ENCODE results near the gene RBM44.
A peak's percentile ranks its signal among the peaks of the same experiment; 100 is the strongest.
"Not testable (repeated sequence)": the region's sequence is repeated elsewhere in the genome, so short reads cannot be mapped to it uniquely, and the experiment has no call there.

RBM44 gene

GRCh38 chr2:237801466-237801865, 2.9 kb downstream of the RBM44 start:
- Mint-ChIP-seq H3K9me3 (no peaks in the 10 kb centered on the region), H3K27ac (no peak overlapping the region), H3K27me3 (ENCODE audit: low read depth) (peaks cover 3% of the 10 kb centered on the region), H3K36me3 (ENCODE audit: low read depth) (no peaks in the 10 kb centered on the region), H3K4me1 (ENCODE audit: low read depth) (no peaks in the 10 kb centered on the region), H3K4me3 (no peak overlapping the region)
- DNase-seq (ENCODE audit: low spot score): no peak

DNA sequence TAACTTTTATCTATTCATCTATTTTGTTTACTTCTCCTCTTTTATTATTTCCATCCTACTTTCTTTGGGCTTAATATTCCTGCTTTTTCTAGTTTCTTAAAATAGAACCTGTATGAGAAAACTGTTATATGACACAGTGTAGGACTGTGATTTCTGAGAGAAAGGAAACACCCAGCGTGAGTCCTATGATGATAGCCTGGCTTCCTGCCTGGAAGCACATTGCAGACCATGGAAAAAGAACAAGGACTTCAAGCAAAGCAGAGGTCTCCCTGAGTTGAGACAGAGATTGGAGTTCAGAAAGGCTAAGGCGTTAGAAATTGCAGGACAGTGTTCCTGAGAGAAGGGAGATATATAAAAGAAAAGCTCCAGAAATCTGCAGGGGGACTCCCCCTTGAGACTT, 7.8 kb downstream of the RBM44 start:
- peaks cover 28% of the 10 kb centered on the region for H3K27me3 Mint-ChIP-seq (ENCODE audit: low read depth)
- H3K4me3 Mint-ChIP-seq: no peak overlapping the region
- no peaks in the 10 kb centered on the region for H3K9me3 Mint-ChIP-seq
- H3K27ac Mint-ChIP-seq: no peak overlapping the region
- no peaks in the 10 kb centered on the region for H3K36me3 Mint-ChIP-seq (ENCODE audit: low read depth)
- no peaks in the 10 kb centered on the region for H3K4me1 Mint-ChIP-seq (ENCODE audit: low read depth)
- no peak for DNase-seq (ENCODE audit: low spot score)

DNA sequence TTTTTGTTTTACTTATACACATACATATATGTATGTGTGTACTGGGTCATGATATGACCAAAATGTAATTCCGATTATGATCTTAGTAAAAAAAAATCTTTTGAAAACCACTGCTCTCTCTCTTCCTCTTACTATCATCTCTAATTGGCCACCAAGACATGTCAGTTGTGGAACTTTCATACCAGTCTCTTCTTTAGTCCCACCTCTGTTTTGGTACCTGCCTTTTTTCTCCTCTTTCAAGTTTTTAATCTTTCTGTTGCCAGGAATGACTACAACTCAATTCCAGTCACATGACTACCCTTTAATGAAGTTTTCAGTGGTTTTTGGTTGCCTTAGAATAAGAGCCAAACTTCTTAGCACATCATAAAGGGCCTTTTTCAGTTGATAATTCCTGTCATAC, 17.1 kb downstream of the RBM44 start:
- Mint-ChIP-seq H3K36me3 (ENCODE audit: low read depth) (no peaks in the 10 kb centered on the region), H3K27ac (no peak overlapping the region), H3K4me1 (ENCODE audit: low read depth) (peaks cover 20% of the 10 kb centered on the region), H3K9me3 (no peaks in the 10 kb centered on the region), H3K27me3 (ENCODE audit: low read depth) (peaks cover 13% of the 10 kb centered on the region), H3K4me3 (no peak overlapping the region)
- no peak for DNase-seq (ENCODE audit: low spot score)

DNA sequence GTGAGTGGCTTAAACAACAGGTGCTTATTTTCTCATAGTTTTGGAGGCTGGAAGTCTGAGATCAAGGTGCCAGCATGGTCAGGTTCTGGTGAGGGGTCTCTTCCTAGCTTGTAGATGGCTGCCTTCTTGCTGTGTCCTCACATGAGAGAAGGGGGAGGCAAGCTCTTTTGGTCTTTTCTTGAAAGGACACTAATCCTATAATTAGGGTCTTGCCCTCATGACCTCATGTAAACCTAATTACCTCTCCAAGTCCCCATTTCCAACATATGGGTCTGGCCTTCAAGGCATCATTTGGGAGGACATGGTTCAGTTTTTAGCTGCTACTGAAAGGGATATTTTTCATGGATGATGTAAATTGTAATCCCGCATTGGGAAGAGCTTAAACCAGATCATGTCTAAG, 18.0 kb downstream of the RBM44 start:
- peaks cover 20% of the 10 kb centered on the region for H3K4me1 Mint-ChIP-seq (ENCODE audit: low read depth)
- peaks cover 9% of the 10 kb centered on the region for H3K27me3 Mint-ChIP-seq (ENCODE audit: low read depth)

GRCh38 chr2:237818066-237818473, 19.5 kb downstream of the RBM44 start:
- H3K4me3 Mint-ChIP-seq: peak overlapping the region; percentile 5
- H3K36me3 Mint-ChIP-seq (ENCODE audit: low read depth): no peaks in the 10 kb centered on the region
- peaks cover 5% of the 10 kb centered on the region for H3K27me3 Mint-ChIP-seq (ENCODE audit: low read depth)
- H3K27ac Mint-ChIP-seq: peak overlapping the region; percentile 28
- H3K4me1 Mint-ChIP-seq (ENCODE audit: low read depth): peaks cover 20% of the 10 kb centered on the region
- DNase-seq (ENCODE audit: low spot score): no peak
- H3K9me3 Mint-ChIP-seq: no peaks in the 10 kb centered on the region

More for the DNA sequence above, 18.0 kb downstream of the RBM44 start:
- Mint-ChIP-seq H3K36me3 (ENCODE audit: low read depth) (no peaks in the 10 kb centered on the region), H3K4me3 (no peak overlapping the region), H3K27ac (no peak overlapping the region), H3K9me3 (no peaks in the 10 kb centered on the region)
- DNase-seq (ENCODE audit: low spot score): no peak

DNA sequence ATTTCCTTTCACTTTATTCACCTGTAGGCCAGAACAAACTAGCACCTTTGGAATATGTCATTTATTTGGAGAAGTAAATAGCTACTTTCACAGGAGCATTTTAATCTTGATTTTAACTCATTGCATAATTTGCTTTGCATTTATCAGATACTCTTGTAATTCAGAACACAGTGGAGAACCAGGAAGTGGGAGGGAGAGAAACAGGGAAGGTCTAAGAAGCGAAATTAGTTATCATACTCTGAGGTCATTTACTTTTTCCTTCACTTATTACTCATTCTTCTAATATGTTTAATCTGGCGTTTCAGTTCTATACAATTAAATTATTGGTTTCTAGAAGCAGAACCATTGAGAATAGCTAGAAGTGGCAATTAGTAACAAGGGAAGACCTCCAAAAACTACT, 20.7 kb downstream of the RBM44 start:
- Mint-ChIP-seq H3K27ac (no peak overlapping the region), H3K27me3 (ENCODE audit: low read depth) (peaks cover 4% of the 10 kb centered on the region), H3K9me3 (no peaks in the 10 kb centered on the region), H3K4me1 (ENCODE audit: low read depth) (peaks cover 20% of the 10 kb centered on the region), H3K4me3 (no peak overlapping the region), H3K36me3 (ENCODE audit: low read depth) (no peaks in the 10 kb centered on the region)
- no peak for DNase-seq (ENCODE audit: low spot score)

DNA sequence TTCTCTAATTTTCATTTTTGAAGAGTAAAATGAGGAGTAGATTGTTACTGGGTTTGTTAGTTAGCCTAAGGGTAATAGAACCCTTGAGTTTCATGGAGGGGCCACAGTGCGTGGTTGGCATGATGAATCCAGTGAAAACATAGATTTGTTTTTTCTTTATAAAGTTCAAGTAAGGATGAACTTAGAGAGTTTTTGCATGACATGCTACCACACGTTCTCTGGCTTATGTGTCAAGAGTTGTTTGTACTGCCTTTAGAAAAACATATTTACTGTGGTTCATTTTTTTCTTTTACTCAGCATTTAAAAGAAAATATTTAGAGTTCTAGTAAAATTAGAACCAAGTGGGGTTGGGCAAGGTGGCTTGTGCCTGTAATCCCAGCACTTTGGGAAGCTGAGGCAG, 21.8 kb downstream of the RBM44 start:
- Mint-ChIP-seq H3K9me3 (no peaks in the 10 kb centered on the region), H3K36me3 (ENCODE audit: low read depth) (no peaks in the 10 kb centered on the region)

DNA sequence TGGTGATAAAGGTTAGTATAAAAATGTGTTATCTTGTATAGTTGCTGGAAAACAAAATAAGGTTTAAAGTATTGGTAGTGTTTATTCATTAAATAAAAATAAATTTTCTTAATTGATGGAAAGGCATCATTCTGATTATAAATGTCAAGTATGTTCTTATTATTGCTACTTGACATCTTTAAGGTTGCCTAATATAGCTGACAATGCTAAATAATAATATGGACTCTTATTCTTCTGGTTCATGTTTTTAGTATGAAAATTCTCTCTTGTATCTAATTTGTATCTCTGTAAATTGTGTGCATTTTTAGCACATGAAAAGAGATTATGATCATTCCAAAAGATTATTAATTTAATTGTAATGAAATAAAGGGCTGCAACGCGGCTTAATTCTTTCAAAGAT, 25.0 kb downstream of the RBM44 start:
- Mint-ChIP-seq H3K9me3 (no peaks in the 10 kb centered on the region), H3K36me3 (ENCODE audit: low read depth) (no peaks in the 10 kb centered on the region), H3K27ac (no peak overlapping the region), H3K4me3 (no peak overlapping the region), H3K4me1 (ENCODE audit: low read depth) (peaks cover 3% of the 10 kb centered on the region), H3K27me3 (ENCODE audit: low read depth) (peaks cover 8% of the 10 kb centered on the region)
- DNase-seq (ENCODE audit: low spot score): no peak

More for the DNA sequence above, 21.8 kb downstream of the RBM44 start:
- peaks cover 18% of the 10 kb centered on the region for H3K4me1 Mint-ChIP-seq (ENCODE audit: low read depth)
- H3K4me3 Mint-ChIP-seq: no peak overlapping the region
- H3K27ac Mint-ChIP-seq: no peak overlapping the region
- no peak for DNase-seq (ENCODE audit: low spot score)
- peaks cover 5% of the 10 kb centered on the region for H3K27me3 Mint-ChIP-seq (ENCODE audit: low read depth)

- Mint-ChIP-seq H3K27ac (no peak overlapping the region), H3K27me3 (ENCODE audit: low read depth) (peaks cover 8% of the 10 kb centered on the region), H3K36me3 (ENCODE audit: low read depth) (no peaks in the 10 kb centered on the region), H3K4me1 (ENCODE audit: low read depth) (peaks cover 2% of the 10 kb centered on the region), H3K4me3 (no peak overlapping the region), H3K9me3 (no peaks in the 10 kb centered on the region)
- DNase-seq (ENCODE audit: low spot score): no peak
Measured at GRCh38 chr2:237824085-237824484, 25.5 kb downstream of the RBM44 start.

GRCh38 chr2:237827421-237827987, 28.9 kb downstream of the RBM44 start:
- no peak for DNase-seq (ENCODE audit: low spot score)
- Mint-ChIP-seq H3K9me3 (no peaks in the 10 kb centered on the region), H3K4me1 (ENCODE audit: low read depth) (peaks cover 4% of the 10 kb centered on the region), H3K4me3 (no peak overlapping the region), H3K27me3 (ENCODE audit: low read depth) (peaks cover 13% of the 10 kb centered on the region), H3K27ac (no peak overlapping the region), H3K36me3 (ENCODE audit: low read depth) (no peaks in the 10 kb centered on the region)

DNA sequence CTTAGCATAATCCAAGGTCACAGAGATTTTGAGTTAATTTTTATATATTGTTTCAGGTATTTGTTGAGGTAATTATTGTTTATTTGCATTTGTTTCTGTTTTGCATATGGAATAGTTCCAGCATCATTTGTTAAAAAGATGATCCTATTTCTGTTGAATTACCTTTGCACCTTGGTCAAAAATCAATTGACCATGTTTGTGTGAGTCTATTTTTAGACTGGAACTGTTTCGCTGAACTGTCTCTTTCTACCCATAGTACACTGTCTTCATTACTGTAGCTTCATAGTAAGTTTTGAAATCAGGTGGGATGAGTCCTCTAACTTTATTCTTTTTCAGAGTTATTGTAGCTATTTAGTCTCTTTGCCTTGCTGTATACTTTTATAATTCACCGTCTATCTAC, 31.9 kb downstream of the RBM44 start:
- Mint-ChIP-seq H3K9me3 (no peaks in the 10 kb centered on the region), H3K36me3 (ENCODE audit: low read depth) (no peaks in the 10 kb centered on the region), H3K4me1 (ENCODE audit: low read depth) (peaks cover 4% of the 10 kb centered on the region), H3K4me3 (no peak overlapping the region), H3K27ac (no peak overlapping the region), H3K27me3 (ENCODE audit: low read depth) (peaks cover 11% of the 10 kb centered on the region)
- no peak for DNase-seq (ENCODE audit: low spot score)

- peaks cover 4% of the 10 kb centered on the region for H3K4me1 Mint-ChIP-seq (ENCODE audit: low read depth)
- H3K27me3 Mint-ChIP-seq (ENCODE audit: low read depth): peaks cover 10% of the 10 kb centered on the region
- H3K27ac Mint-ChIP-seq: no peak overlapping the region
- H3K36me3 Mint-ChIP-seq (ENCODE audit: low read depth): no peaks in the 10 kb centered on the region
- H3K9me3 Mint-ChIP-seq: no peaks in the 10 kb centered on the region
- DNase-seq (ENCODE audit: low spot score): no peak
- no peak overlapping the region for H3K4me3 Mint-ChIP-seq
Measured at GRCh38 chr2:237833546-237833945, 35.0 kb downstream of the RBM44 start.

DNA sequence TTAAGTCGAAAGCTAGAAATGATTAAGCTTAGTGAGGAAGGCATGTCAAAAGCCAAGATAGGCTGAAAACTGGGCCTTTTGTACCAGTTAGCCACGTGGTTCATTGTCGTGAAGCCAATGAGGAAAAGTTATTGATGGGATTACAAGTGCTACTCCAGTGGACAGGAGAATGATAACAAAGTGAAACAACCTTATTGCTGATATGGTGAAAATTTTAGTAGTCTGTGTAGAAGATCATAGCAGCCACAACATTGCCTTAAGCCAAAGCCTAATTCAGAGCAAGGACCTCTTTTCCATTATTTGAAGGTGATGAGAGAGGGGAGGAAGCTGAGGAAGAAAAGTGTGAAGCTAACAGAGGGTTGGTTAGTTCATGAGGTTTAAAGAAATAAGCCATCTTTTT, 36.8 kb downstream of the RBM44 start:
- no peak for DNase-seq (ENCODE audit: low spot score)
- no peaks in the 10 kb centered on the region for H3K36me3 Mint-ChIP-seq (ENCODE audit: low read depth)
- no peak overlapping the region for H3K27ac Mint-ChIP-seq
- H3K27me3 Mint-ChIP-seq (ENCODE audit: low read depth): peaks cover 18% of the 10 kb centered on the region
- no peaks in the 10 kb centered on the region for H3K9me3 Mint-ChIP-seq
- no peak overlapping the region for H3K4me3 Mint-ChIP-seq
- H3K4me1 Mint-ChIP-seq (ENCODE audit: low read depth): peaks cover 4% of the 10 kb centered on the region

DNA sequence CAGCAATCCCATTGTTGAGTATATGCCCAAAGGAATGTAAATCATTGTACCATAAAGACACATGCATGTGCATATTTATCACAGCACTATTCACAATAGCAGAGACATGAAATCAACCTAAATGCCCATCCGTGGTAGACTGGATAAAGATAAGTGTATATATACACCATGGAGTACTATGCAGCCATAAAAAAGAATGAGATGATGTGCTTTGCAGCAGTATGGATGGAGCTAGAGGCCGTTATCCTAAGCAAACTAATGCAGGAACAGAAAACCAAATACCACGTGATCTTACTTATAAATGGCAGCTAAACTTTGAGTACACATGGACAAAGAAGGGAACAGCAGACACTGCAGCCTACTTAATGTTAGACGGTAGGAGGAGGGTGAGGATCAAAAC, 42.5 kb downstream of the RBM44 start:
- Mint-ChIP-seq H3K4me1 (ENCODE audit: low read depth) (no peaks in the 10 kb centered on the region), H3K27ac (no peak overlapping the region), H3K9me3 (no peaks in the 10 kb centered on the region), H3K27me3 (ENCODE audit: low read depth) (peaks cover 29% of the 10 kb centered on the region), H3K36me3 (ENCODE audit: low read depth) (no peaks in the 10 kb centered on the region), H3K4me3 (no peak overlapping the region)
- no peak for DNase-seq (ENCODE audit: low spot score)

DNA sequence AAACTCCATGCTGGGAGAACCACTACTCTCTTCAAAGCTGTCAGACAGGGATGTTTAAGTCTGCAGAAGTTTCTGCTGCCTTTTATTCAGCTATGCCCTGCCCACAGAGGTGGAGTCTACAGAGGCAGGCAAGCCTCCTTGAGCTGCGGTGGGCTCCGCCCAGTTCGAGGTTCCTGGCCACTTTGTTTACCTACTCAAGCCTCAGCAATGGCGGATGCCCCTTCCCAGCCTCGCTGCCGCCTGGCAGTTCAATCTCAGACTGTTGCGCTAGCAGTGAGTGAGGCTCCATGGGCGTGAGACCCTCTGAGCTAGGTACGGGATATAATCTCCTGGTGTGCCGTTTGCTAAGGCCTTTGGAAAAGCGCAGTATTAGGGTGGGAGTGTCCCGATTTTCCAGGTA, 50.4 kb downstream of the RBM44 start:
- not testable (repeated sequence) for H3K36me3 Mint-ChIP-seq (ENCODE audit: low read depth); H3K27ac Mint-ChIP-seq; H3K4me1 Mint-ChIP-seq (ENCODE audit: low read depth); DNase-seq (ENCODE audit: low spot score); H3K9me3 Mint-ChIP-seq; H3K4me3 Mint-ChIP-seq
- peaks cover 44% of the 10 kb centered on the region for H3K27me3 Mint-ChIP-seq (ENCODE audit: low read depth)

All from T-helper 2 cell treated with Interferon-gamma antibody and Interleukin-4, amounts not matched to agents 5 μg/mL and 100 μg/mL, for 36 hours (primary cell).